Measurements from ENCODE around the gene TPM2. TPM values are rescaled to one million over a fixed set of nuclear protein-coding genes. Genes with fewer than 3 reads are reported as not detected.

Gene TPM2
- total and polyA plus RNA-seq, 10 of the 15 experiments (the other 5 are each of a cell fraction or from before 2014, with no cell fraction given), result 0.11 to 9.3 (median 1.1) TPM

GRCh38 chr9:35729700-35730485 lies 40.2 kb upstream of the TPM2 start (continued):
- TF ChIP-seq ETV6 (conservative IDR thresholded peaks at IDR 0.05 in 1 of 2, IDR thresholded peaks at IDR 0.05 in 1 of 2; ENCODE audit: borderline replicate concordance in 1 of 2, low read depth in 1 of 2), result no peak
- TF ChIP-seq PRDM15 (CRISPR knock-in tag; IDR thresholded peaks at IDR 0.05), result no peak
- TF ChIP-seq MAX (IDR thresholded peaks at IDR 0.05; ENCODE audit: low read depth, low read length), result no peak
- TF ChIP-seq NFYA (IDR thresholded peaks at IDR 0.05; ENCODE audit: borderline replicate concordance, low read depth, low read length), result no peak
- no peak for TF ChIP-seq SIX5 (IDR thresholded peaks at IDR 0.05; ENCODE audit: low read depth, low read length, severe bottlenecking)
- no peak for TF ChIP-seq MYB (IDR thresholded peaks at IDR 0.05; ENCODE audit: borderline replicate concordance, low read depth, low read length)
- TF ChIP-seq MEF2A (IDR thresholded peaks at IDR 0.05; ENCODE audit: insufficient read depth, low read depth, low read length), result no peak
- peak; percentile 40 for TF ChIP-seq SMARCA5 (IDR thresholded peaks at IDR 0.05)
- TF ChIP-seq FOS (IDR thresholded peaks at IDR 0.05; ENCODE audit: borderline replicate concordance, extremely low read depth, insufficient read length), result no peak
- peak; percentile 44 for TF ChIP-seq SP1 (IDR thresholded peaks at IDR 0.05; ENCODE audit: low read depth, low read length)
- peak; percentile 75 for TF ChIP-seq EED (IDR thresholded peaks at IDR 0.05; ENCODE audit: low read depth)
- TF ChIP-seq ZNF24 (IDR thresholded peaks at IDR 0.05), result no peak
- TF ChIP-seq NKRF (conservative IDR thresholded peaks at IDR 0.05), result no peak
- no peak for TF ChIP-seq KDM1A (IDR thresholded peaks at IDR 0.05; ENCODE audit: borderline replicate concordance)
- no peak for TF ChIP-seq BMI1 (IDR thresholded peaks at IDR 0.05; ENCODE audit: borderline replicate concordance)
- no peak for TF ChIP-seq SUPT20H (IDR thresholded peaks at IDR 0.05; ENCODE audit: borderline replicate concordance, control insufficient read depth, low read depth, low read length)
- TF ChIP-seq ZNF592 (IDR thresholded peaks at IDR 0.05), result no peak
- TF ChIP-seq HCFC1 (IDR thresholded peaks at IDR 0.05; ENCODE audit: low read length), result no peak
- TF ChIP-seq NR2C2 (IDR thresholded peaks at IDR 0.05; ENCODE audit: borderline replicate concordance, control insufficient read depth, insufficient read length, low read depth), result no peak
